Upper lobe of left lung (tissue), 4 donors: ENCODE measurements around the gene APLF.

Experiments used
- CTCF ChIP-seq, 6 experiments: fragments of 450-650 bp in 4 of 6; fragments of 200-600 bp in 2 of 6; sonication (generic) in 2 of 6; IDR thresholded peaks; one replicate each; pipeline ENCODE4 v1.5.1; 2016 to 2019; ENCODE audit warnings: antibody characterized with exemption in 6 of 6
- EP300 ChIP-seq, 4 donors: sonication (generic); formaldehyde crosslinking; IDR thresholded peaks; one replicate each; pipeline ENCODE4 v1.5.1; 2017; ENCODE audit warnings: antibody characterized with exemption in 4 of 4, control low read depth in 2 of 4
- POLR2A ChIP-seq, 4 donors: fragments of 450-650 bp; IDR thresholded peaks; one replicate each; pipeline ENCODE4 v1.5.1; 2016 to 2017; ENCODE audit warnings: antibody characterized with exemption in 4 of 4, mild to moderate bottlenecking in 2 of 4

GRCh38 chr2:68466778-68467076, 658 bp upstream of the APLF start:
- no peak for TF ChIP-seq POLR2A (IDR thresholded peaks at IDR 0.05)
- no peak for TF ChIP-seq CTCF (IDR thresholded peaks at IDR 0.05)
- no peak for TF ChIP-seq EP300 (IDR thresholded peaks at IDR 0.05)
